Activated CD8-positive, alpha-beta memory T cell treated with anti-CD3 and anti-CD28 coated beads, Interleukin-2, amount 50 U/mL, for 4 hours (primary cell): ENCODE results near the gene HES7.

Experiments used
- DNase-seq: peaks from one replicate; pipeline ENCODE4 v3.0.0-alpha.2; 2020

Gene HES7

DNA sequence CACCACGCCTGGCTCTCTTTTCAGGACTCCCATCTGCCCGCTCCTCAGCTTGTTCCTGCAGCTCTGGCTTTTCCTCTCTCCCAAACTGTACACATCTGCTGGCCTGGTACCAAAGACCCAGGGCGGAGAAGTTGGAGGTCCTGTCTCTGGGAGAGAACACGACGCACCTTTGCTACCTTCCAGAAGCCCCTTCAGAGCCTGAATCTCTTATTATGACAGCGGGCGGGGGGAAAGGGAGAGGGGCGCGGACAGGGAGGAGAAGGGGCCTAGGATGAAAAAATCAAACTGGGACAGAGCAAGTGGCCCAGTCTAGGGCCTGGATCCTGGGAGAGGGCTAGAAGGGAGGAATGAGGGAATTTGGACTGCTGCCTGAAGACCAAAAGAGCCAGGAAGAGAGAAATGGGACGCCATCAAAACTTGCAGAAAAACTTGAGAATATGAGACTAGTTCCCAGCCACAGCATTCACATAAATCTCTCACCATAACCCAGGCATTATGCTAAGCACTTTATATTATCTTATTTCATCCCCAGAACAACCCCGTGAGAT is 30.8 kb upstream of the HES7 start:
- no peak for DNase-seq

DNA sequence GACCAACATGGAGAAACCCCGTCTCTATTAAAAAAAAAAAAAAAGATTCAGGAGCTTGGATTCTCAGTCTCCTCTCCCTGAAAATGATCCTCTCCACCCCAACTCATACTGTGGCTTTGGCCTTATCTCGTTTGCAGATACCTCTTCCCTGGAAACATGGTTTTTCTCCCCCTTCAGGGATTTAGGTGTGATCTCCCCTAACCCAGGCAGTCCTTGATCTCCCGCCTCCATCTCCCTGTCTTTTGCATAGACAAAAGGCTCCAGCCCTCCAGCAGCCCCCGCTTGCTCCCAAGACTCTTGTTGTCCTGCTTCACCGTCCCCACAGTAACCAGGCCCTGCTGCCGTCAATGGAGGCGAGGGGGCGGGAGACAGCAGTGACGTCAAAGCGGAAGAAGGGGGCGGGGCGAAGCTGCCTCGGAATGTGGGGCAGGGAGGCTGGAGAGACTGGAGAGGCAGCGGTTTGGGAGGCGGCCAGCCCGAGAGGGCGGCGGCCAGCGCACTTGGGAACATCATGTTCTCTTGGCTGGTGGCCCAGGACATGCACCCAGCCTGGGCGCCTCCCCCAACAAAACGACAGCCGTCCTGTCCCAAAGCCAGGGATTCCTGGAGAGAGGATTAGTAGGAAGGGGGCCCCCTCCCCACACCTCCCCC is 30.2 kb upstream of the HES7 start:
- DNase-seq, result peak; percentile 83

DNA sequence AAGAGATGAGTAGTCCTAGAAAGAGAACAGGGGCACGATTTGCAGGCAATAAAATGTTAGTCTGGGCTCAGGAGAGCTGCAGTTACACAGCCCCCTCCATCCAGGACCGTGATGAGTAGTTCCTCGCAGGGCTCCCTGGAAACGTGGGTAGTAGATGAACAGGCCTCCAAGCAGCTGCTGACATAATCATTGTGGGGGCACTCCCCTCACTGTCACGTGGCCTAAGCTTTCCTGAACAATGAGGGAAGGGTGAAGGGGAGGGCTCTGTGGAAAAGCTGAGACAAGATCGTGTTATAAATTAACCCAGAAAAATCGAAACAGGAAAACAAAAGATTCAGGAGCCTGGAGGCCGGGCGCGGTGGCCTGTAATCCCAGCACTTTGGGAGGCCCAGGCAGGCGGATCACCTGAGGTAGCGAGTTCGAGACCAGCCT is 29.6 kb upstream of the HES7 start:
- peak; percentile 63 for DNase-seq

DNA sequence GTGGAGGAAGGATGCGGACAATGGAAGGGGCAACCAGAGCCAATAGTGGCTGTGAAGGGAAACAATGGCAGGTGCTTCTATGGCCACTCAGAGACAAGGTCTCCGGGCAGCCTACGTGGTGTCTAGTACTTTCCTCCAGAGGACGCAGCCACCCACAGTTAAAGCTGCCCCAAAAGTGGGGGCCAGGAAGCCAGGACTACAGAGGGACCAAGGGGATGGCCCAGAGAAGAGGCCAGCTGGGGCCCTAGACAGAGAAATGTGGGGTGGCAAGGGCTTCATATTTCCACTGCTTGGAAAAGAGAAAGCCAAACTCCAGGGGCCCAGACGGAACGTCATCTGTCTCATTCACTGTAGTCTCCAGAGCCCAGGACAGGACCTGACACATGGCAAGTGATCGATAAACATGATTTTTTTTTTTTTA is 29.1 kb upstream of the HES7 start:
- DNase-seq, result no peak

DNA sequence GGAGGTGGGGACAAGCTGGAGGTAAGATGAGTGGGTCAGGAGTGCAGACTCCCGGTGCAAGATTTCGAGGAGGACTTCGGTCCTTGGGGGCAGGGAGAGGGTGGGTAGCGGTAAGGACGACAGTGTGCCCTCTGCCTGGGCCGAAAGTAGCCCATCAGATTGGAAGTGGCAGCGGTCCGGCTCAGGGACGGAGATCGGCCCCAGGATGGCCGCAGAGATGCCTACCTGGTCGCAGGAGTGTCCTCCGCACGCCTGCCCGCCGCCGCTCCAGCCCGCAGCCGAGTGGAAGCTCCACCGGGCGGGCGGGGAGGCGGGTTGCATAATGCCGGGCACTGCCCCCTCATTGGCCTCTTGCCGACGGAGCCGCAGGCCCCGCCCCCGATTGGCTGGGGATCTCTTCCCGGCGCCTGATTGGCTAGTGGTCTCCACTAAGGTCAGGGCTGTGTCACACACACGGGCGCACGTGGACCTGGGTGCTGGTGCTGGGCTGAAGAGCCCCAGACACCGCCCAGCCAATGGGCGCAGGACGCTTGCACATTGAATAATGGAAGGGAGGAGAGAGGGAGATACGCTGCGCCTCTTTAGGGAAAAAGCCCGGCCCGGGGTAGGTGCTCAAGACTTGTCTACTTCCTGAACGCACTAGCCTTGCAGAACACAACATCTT is 28.3 kb upstream of the HES7 start, which contains the start of gene PER1:
Gene PER1 (minus strand): TSS at position 293 of the 664 bp plus-strand sequence. CDS start 1,698 bp downstream, outside the sequence.
- peak; percentile 91 for DNase-seq

GRCh38 chr17:8151641-8152111 is 27.8 kb upstream of the HES7 start:
- DNase-seq, result no peak

DNA sequence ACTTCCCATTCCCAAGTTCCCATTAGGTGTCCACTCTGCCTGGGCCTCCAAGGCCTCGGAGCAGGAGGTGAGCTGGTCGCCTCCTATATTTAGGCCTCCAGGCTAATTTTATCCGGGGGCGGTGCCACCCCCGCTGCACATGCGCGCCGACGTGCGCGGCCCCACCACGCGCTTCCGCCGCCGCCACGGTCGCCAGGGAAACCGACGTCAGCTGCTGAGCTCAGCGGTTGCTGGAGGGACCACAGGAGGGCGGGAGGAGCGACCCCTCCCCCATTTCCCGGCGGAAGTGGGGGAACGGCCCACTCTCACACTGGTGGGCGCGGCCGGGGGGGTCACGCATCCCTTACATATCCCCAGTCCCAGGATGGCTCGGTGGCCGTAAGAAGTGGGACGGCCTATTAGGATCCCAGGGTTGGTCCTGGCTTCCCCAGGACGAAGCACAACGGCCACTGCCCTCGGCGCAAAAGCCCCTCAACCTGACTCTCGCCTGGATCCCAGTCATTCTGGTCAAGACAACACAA is 27.3 kb upstream of the HES7 start:
- peak; percentile 92 for DNase-seq

DNA sequence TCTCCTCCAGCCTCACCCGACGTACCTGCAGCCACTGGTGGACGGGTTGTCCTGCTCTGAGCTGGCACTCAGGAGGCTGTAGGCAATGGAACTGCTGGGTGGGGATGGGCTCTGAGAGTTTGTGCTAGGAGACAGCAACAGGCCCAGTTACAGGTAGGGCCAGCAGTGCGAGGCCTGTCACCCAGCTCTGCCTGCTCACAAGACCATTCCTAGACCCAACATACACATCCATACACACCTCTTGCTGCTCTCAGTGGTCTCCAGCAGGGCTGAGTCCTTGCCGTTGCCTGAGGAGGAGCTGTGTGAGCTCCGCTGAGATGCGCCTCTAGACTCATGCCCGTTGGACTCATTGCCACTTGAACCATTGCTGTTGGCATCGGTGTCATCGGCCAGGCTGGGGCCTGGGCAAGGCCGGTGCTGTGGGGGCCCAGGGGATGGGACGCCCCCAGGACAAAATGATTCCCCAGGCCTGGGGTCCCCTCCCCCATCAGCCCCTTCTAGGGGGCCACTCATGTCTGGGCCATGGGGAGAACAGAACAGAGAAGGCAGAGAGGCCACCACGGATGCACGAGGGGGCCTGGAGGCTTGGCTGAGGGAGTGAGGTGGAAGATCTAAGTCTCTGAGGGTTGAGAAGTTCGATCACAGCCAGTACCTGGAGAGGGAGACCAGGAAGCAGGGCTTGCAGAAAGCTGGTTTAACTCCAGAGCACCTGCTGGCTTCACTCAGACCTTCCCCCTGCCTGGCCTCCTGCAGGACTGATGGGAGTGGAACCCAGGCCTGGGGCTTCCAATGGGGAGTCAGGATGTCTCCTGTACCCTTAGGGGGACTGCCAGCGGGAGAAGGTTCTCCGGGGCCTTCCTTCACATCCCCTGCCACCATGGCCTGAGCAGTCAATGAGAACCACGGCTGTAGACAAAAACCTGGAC is 26.6 kb upstream of the HES7 start:
- DNase-seq, result no peak

- no peak for DNase-seq
These were observed 25.7 kb upstream of the HES7 start for GRCh38 chr17:8149419-8150193.

- DNase-seq, result no peak
These were observed 24.7 kb upstream of the HES7 start for GRCh38 chr17:8148560-8148959.

GRCh38 chr17:8147805-8148404 is 24.0 kb upstream of the HES7 start:
- no peak for DNase-seq

DNA sequence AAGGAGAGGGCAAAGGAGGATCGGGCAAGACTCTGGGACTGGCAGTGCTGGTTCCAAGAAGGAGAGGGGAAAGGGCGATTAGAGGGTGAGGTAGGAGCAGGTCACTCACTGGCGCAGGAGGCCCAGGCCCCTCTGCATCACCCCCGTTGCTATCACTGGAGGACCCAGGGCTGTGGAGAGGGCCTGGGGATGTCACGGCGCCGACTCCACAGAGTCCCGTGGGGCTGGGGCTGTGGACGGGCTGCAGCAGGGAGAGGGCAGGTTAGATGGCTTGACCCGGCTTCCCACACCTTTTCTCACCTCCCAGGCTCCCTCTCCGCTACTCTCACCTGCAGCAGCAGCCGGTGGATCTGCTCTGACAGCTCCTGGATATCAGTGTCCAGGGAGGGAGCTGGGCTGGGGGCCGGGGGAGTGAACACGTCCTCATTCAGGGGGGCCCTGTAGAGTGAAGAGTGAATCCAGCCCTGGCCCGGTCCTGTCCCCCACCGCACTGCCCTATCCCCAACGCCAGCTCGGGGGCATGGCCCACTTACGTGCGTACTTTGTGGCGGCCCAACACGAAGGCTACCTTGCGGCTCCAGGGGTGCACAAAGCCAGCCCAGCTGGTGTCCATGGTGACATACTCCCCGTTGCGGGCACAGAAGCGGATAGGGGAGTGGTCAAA is 23.4 kb upstream of the HES7 start:
- DNase-seq, result no peak

GRCh38 chr17:8146381-8147140 is 22.7 kb upstream of the HES7 start:
- DNase-seq, result no peak

GRCh38 chr17:8145811-8146210 is 21.9 kb upstream of the HES7 start:
- DNase-seq, result no peak

DNA sequence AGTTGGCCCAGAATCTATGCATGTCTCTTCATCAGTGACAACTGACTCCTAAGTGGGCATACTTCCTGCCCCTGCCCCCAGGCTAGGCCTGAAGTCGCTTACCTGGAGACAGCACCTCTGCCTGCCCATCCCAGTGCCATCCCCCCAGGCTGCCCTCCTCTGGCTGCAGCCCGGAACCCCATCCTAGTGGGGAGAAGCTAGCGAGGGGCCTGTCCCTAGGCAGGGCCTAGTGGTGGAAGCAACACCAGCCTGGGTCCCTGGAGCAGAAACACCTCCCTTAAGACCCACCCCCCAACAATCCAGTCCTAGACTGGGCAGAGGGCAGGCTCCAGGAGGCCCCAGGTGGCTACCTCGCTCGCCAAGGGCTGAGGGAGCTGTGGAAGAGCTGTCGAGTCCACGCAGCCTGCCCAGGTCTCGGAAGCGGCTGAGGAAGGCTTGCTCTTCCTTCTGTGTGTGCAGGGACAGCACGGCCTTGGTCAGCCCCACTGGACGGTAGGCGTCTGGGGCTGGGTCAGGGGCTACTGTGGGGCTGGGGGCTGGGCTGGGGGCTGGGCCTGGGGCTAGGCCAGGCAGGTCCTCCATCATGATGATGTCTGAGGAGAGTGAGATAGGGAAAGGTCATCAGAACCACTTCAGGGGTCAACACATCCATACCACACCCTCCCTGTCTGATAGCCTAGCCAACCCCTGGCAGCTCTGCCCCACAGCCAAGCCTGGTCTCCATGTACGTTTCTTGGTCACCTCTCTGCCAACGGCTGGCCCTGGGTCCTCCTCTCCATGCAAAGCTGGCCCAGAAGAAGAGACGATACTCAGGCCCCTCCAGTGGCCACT is 20.7 kb upstream of the HES7 start:
- DNase-seq, result no peak

GRCh38 chr17:8143581-8144400 is 19.9 kb upstream of the HES7 start:
- no peak for DNase-seq

DNA sequence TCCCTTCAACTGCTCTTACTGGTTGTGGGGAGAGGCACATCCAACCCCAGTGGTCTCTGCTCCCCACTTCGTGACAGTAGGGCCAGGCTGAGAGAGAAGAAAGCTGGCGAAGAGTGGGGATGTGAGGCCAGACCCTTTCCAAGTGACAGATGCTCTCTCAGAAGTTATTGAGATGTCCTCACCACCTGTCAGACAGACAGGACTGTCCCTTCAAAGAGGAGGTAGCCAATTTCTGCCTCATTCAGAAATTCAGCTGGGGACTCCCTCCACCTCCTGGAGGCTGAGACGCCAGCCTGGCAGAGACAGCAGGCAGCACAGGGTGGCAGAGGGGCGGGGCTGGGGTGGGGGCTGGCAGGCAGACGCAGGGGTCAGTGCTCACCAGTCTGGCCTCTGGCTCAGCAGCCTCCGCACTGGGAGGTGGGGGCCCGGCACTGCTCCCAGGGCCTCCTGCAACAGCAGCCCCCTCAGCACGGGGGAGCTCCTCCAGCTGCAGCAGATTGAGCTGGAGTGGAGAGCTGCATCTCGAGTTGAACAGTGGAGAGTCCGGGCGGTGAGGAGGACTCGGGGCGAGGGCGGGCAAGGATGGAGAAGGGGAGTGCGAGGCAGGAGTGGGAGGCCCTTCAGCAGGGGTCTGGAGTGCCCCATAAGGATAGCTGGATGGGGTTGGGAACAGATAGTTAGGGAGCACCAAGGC is 19.1 kb upstream of the HES7 start:
- DNase-seq, result no peak
